Stimulated activated naive CD8-positive, alpha-beta T cell treated with anti-CD3 and anti-CD28 coated beads, Interleukin-15, amount 100 ng/mL, for 72 hours (primary cell): ENCODE measurements around the gene DDX51.
"Not testable (repeated sequence)": the region's sequence is repeated elsewhere in the genome, so short reads cannot be mapped to it uniquely, and the experiment has no call there.

Experiments used
- ATAC-seq: fragments of 150-1000 bp; cut with Tn5 transposase; 2 replicates; pipeline ENCODE4 v1.10.0; 2021; ENCODE audit warnings: mild to moderate bottlenecking, moderate library complexity
- DNase-seq, 2 donors: peaks; one replicate each; pipeline ENCODE4 v3.0.0; 2021 to 2022
- H3K27ac Mint-ChIP-seq, 2 donors: one replicate each; pipeline ENCODE4 v1.8.0; 2022; ENCODE audit warnings: mild to moderate bottlenecking in 2 of 2, mixed read lengths in 2 of 2, moderate library complexity in 2 of 2
- H3K27me3 Mint-ChIP-seq: one replicate; pipeline ENCODE4 v1.8.0; 2022; ENCODE audit warnings: mixed read lengths
- H3K4me1 Mint-ChIP-seq: one replicate; pipeline ENCODE4 v1.8.0; 2022; ENCODE audit warnings: mild to moderate bottlenecking, mixed read lengths
- H3K4me3 Mint-ChIP-seq, 2 donors: one replicate each; pipeline ENCODE4 v1.8.0; 2022; ENCODE audit warnings: mild to moderate bottlenecking in 2 of 2, mixed read lengths in 2 of 2, moderate library complexity in 1 of 2
- H3K9me3 Mint-ChIP-seq, 2 donors: one replicate each; pipeline ENCODE4 v1.8.0; 2022; ENCODE audit warnings: mixed read lengths in 2 of 2

DDX51 gene

GRCh38 chr12:132145334-132145733 is 1.2 kb upstream of the DDX51 start:
- peaks cover 41% of the 10 kb centered on the region for H3K4me1 Mint-ChIP-seq
- ATAC-seq = no peak
- H3K27me3 Mint-ChIP-seq = no peaks in the 10 kb centered on the region
- peak overlapping the region; percentile 91 to 98 for H3K27ac Mint-ChIP-seq
- H3K4me3 Mint-ChIP-seq = peak overlapping the region; percentile 91 to 94
- no peak for DNase-seq
- no peaks in the 10 kb centered on the region for H3K9me3 Mint-ChIP-seq

GRCh38 chr12:132144810-132145168 is 670 bp upstream of the DDX51 start:
- ATAC-seq = peak; percentile 2
- DNase-seq = no peak
- H3K27me3 Mint-ChIP-seq = no peaks in the 10 kb centered on the region

DNA sequence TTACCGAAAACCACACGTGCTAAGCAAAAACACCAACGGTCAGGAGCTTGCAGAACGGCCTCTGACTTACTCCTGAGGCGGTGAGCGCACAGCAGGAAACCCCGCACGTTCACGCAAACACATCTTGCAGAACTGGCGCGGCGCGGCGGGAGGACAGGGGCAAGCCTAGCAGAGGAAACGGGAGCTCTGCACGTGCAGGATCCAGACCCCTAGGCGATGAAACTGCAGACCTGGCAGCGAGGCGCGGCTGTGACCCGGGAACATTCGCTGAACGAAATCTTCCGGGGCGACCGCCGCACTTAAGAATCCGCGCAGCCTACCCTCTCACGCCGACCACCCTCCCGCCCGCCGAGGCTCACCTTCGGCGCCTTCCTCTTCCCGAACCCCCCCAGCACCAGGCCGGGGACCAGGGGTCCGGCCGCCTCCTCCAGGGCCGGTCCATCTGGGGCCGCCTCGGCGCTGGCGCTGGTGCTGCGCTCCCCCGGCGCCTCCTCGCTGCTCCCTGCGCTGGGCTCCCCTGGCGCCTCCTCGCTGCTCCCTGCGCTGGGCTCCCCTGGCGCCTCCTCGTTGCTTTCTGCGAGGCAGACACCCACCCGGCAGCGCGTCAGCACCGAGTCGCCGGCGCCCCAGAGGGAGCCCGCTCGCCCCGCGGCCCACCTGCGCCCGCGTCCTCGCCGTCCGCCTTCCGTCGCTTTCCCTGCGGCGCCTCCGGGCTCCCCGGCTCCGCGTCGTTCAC is 615 bp downstream of the DDX51 start:
- peak overlapping the region; percentile 60 to 89 for H3K27ac Mint-ChIP-seq
- DNase-seq (no peak), ATAC-seq (peak; percentile 54)
- peak overlapping the region; percentile 85 to 86 for H3K4me3 Mint-ChIP-seq
- peaks cover 41% of the 10 kb centered on the region for H3K4me1 Mint-ChIP-seq
- no peaks in the 10 kb centered on the region for H3K9me3 Mint-ChIP-seq
- no peaks in the 10 kb centered on the region for H3K27me3 Mint-ChIP-seq

More at GRCh38 chr12:132144810-132145168, 670 bp upstream of the DDX51 start:
- Mint-ChIP-seq H3K4me1 (peaks cover 41% of the 10 kb centered on the region), H3K9me3 (no peaks in the 10 kb centered on the region), H3K4me3 (peak overlapping the region; percentile 91 to 94), H3K27ac (peak overlapping the region; percentile 91 to 98)

GRCh38 chr12:132142679-132143335 is 1.3 kb downstream of the DDX51 start:
- H3K4me3 Mint-ChIP-seq = peak overlapping the region; percentile 85 to 86
- no peaks in the 10 kb centered on the region for H3K27me3 Mint-ChIP-seq
- H3K4me1 Mint-ChIP-seq = peaks cover 41% of the 10 kb centered on the region
- no peaks in the 10 kb centered on the region for H3K9me3 Mint-ChIP-seq
- DNase-seq = no peak
- peak overlapping the region; percentile 60 to 89 for H3K27ac Mint-ChIP-seq
- ATAC-seq = no peak

DNA sequence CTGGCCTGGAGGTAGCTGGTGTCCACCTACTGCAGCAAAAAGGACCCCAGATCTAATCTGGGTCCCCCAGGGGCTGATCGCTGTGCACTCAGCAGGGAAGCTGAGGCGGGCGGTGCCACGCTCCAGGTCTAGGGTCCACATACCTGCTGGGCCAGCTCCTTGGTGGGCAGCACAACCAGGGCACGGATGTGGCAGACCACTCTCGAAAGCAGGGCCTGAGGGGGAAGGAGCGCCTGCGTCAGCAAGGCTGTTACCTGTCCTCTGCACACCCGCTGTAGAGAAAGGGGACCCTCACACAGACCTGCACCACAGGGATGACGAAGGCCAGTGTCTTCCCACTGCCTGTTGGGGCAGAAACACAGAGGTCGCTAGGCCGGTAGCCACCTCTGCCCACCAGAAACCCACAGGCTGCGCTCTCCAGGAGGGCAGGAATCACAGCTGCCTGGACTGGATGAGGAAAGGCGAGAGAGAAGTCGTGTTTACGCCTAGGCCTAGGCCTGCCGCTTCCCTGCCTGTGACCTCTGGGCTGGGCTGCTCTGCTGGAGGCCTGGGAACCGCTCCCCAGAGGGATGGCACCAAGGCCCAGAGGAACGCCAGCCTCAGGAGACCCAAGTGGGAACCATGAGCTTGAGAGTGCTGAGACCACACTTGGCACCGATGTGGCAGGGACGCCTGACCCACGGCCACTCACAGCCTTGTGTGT is 2.0 kb downstream of the DDX51 start:
- peaks cover 41% of the 10 kb centered on the region for H3K4me1 Mint-ChIP-seq
- DNase-seq (no peak), ATAC-seq (no peak)
- peak overlapping the region in 1 of 2 donors; percentile 67 for H3K27ac Mint-ChIP-seq
- H3K4me3 Mint-ChIP-seq = peak overlapping the region; percentile 85 to 86
- H3K27me3 Mint-ChIP-seq = no peaks in the 10 kb centered on the region
- H3K9me3 Mint-ChIP-seq = no peaks in the 10 kb centered on the region

DNA sequence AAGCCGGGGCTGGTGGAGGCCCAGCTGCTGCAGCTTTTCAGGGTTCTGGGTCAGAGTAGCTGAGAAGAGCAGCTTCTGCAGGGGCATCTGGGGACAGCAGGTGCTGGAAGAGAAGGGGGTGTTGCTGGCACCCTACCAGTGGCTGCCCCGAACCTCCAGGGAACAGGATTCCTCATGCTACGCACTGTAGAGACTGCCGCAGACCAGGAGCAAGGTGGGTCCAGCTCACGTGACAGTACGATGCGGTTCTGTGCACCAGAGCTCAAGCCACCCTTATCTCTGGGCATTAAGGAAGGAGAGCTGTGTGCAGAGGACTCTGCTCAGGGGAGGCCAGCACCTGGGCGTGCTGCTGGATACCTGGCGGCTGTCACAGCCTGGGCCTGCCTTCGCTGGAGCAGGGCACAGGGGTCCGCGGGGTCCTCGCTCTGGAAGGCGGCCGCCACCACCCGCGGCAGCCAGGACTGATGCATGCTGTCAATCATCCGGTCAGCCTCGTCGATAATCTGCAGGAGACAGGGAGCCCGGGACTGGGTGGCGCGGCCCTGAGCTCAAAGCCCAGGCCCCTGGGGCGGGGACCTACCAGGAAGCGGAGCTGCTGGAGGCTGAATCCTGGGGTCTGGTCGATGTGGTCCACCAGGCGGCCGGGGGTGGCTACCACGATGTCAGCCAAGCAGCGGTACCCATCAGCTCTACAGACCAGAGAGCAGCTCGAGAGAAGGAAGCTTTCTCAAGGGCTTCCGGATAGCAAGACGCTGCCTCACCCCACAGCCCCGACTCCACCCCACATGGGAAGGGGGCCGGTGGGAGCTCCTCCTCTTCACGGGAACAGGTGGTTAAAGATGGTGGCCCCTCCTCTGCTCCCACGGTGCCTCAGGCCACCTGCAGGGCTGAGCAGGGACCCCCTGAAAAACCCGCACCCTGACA is 2.9 kb downstream of the DDX51 start:
- no peak for ATAC-seq
- H3K4me1 Mint-ChIP-seq = peaks cover 32% of the 10 kb centered on the region
- DNase-seq = no peak
- no peaks in the 10 kb centered on the region for H3K27me3 Mint-ChIP-seq
- H3K27ac Mint-ChIP-seq = no peak overlapping the region
- no peaks in the 10 kb centered on the region for H3K9me3 Mint-ChIP-seq
- H3K4me3 Mint-ChIP-seq = no peak overlapping the region

DNA sequence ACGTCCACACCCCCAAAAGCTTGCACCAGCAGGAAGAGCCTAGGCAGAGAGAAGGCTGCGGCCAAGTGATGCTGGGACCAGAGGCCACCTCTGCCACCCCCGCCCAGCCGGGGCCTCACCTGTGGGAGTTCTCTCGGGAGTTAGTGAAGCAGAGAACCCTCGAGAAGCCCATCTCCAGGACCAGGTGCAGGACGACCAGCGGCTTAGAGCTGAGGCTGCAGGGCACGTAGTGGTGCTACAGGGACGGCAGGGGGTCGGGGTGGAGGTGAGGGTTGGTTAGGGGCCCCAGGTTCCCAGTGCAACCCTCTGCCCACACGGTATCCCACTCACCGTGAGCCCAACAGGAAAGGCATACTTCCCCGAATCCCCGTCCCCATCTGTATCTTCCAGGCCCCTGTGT is 3.6 kb downstream of the DDX51 start:
- Mint-ChIP-seq H3K27ac (no peak overlapping the region), H3K4me1 (peaks cover 25% of the 10 kb centered on the region), H3K27me3 (no peaks in the 10 kb centered on the region), H3K4me3 (no peak overlapping the region), H3K9me3 (no peaks in the 10 kb centered on the region)
- ATAC-seq = no peak
- no peak for DNase-seq

DNA sequence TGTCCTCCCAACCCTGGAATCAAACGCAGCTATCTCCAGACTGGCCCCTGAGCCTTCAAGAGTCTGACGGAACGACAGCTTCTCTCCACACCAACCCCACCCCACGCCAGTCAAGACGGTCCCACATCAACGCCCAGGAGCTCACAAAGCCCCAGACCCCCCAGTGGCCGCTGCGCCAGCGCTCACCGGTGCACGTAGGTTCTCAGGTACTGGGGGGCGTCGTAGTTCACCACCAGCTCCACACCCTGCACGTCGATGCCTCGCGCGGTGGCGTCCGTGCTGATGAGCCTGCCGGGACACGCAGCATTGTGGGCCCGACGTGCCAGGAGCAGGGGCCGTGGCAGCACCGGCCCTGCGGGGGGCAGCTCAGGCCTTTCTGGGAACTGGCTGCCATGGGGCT is 4.2 kb downstream of the DDX51 start:
- Mint-ChIP-seq H3K4me3 (no peak overlapping the region), H3K27me3 (no peaks in the 10 kb centered on the region), H3K27ac (peak overlapping the region in 1 of 2 donors; percentile 92), H3K9me3 (no peaks in the 10 kb centered on the region), H3K4me1 (peaks cover 19% of the 10 kb centered on the region)
- DNase-seq (no peak), ATAC-seq (no peak)

GRCh38 chr12:132138941-132139871 is 4.9 kb downstream of the DDX51 start:
- no peak overlapping the region for H3K4me3 Mint-ChIP-seq
- DNase-seq (no peak), ATAC-seq (no peak)
- no peaks in the 10 kb centered on the region for H3K27me3 Mint-ChIP-seq
- H3K27ac Mint-ChIP-seq = peak overlapping the region in 1 of 2 donors; percentile 92
- peaks cover 16% of the 10 kb centered on the region for H3K4me1 Mint-ChIP-seq
- no peaks in the 10 kb centered on the region for H3K9me3 Mint-ChIP-seq

- ATAC-seq (no peak), DNase-seq (no peak)
- H3K27me3 Mint-ChIP-seq = no peaks in the 10 kb centered on the region
- H3K4me1 Mint-ChIP-seq = peaks cover 7% of the 10 kb centered on the region
- no peak overlapping the region for H3K4me3 Mint-ChIP-seq
- H3K27ac Mint-ChIP-seq = peak overlapping the region in 1 of 2 donors; percentile 50
- no peaks in the 10 kb centered on the region for H3K9me3 Mint-ChIP-seq
Observed at GRCh38 chr12:132137483-132138125, 6.5 kb downstream of the DDX51 start.

- ATAC-seq, H3K9me3 Mint-ChIP-seq, DNase-seq, H3K27me3 Mint-ChIP-seq, H3K27ac Mint-ChIP-seq, H3K4me1 Mint-ChIP-seq, H3K4me3 Mint-ChIP-seq: not testable (repeated sequence)
Observed at GRCh38 chr12:132136226-132136625, 7.9 kb downstream of the DDX51 start.

DNA sequence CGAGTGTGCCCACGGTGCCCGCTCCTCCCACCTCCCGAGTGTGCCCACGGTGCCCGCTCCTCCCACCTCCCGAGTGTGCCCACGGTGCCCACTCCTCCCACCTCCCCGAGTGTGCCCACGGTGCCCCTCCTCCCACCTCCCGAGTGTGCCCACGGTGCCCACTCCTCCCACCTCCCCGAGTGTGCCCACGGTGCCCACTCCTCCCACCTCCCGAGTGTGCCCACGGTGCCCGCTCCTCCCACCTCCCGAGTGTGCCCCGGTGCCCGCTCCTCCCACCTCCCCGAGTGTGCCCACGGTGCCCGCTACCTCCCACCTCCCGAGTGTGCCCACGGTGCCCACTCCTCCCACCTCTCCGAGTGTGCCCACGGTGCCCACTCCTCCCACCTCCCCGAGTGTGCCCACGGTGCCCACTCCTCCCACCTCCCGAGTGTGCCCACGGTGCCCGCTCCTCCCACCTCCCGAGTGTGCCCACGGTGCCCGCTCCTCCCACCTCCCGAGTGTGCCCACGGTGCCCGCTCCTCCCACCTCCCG is 9.4 kb downstream of the DDX51 start:
- not testable (repeated sequence) for H3K4me1 Mint-ChIP-seq, H3K9me3 Mint-ChIP-seq, ATAC-seq, H3K4me3 Mint-ChIP-seq, H3K27ac Mint-ChIP-seq, H3K27me3 Mint-ChIP-seq, DNase-seq

DNA sequence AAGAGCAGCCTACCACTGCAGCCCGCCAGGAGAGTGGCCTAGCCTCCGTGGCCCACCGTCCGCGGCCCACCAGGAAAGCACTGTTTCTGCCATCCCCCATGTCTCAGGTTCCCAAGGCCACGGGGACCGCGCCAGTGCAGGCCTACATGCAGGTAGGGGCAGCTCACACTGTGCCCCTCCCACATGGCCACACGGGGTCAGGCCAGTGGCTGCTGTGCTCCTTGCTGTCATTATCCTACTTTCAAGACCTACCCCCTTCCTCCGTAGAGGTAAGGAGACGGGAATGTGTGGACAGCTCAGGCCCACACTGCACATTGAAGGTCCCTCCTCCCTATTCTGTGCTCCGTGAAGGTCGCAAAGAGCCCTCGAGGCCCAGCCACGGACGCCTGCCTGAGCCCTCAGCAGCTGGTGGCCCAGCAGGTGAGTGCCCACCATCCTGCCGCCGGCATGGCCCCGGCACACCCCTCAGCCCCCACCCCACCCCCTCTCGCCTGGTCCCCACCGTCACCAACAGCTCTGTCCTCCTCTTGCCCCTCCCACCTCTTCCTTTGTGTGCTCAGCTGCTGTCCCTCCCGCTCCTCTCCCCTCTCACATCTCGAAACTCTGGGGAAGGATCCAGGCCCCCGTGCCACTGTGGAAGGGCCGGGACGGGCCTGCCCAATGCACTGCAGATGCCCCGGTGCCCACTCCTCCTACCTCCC is 10.0 kb downstream of the DDX51 start:
- Mint-ChIP-seq H3K4me1 (no peaks in the 10 kb centered on the region), H3K27ac (no peak overlapping the region), H3K27me3 (no peaks in the 10 kb centered on the region), H3K9me3 (peaks cover 0 to 7% of the 10 kb centered on the region in 2 donors), H3K4me3 (no peak overlapping the region)
- ATAC-seq (peak; percentile 53), DNase-seq (no peak)
